GM12872 (cell line): ENCODE results near the gene MED13.

Experiments
- CTCF ChIP-seq: IDR thresholded peaks from 3 replicates; pipeline ENCODE4 v1.5.1; 2011; ENCODE audit warnings: low read depth, mild to moderate bottlenecking, low read length, moderate library complexity; ENCODE audit not compliant: insufficient read depth

Gene MED13

GRCh38 chr17:62105357-62105756, 40.3 kb upstream of the MED13 start:
- TF ChIP-seq CTCF = no peak

DNA sequence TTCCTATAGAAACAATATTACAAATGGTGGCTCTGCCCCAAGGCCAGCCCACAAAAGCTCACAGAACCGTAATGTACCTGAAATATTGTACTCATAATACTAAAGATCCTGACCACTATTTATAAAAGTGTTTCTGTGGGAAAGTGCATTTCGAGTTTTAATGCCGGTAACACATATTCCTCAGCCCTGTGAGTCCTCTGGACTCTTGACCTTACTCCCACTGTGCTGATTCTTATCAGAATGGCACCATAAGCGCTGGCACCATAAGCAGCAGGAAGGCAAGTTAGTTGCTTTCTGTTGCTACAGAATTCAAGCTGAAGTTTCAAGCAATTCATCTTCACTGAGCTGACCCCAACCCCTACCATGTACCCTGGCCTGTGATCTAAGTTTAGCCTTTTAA, 36.4 kb upstream of the MED13 start:
- no peak for TF ChIP-seq CTCF

DNA sequence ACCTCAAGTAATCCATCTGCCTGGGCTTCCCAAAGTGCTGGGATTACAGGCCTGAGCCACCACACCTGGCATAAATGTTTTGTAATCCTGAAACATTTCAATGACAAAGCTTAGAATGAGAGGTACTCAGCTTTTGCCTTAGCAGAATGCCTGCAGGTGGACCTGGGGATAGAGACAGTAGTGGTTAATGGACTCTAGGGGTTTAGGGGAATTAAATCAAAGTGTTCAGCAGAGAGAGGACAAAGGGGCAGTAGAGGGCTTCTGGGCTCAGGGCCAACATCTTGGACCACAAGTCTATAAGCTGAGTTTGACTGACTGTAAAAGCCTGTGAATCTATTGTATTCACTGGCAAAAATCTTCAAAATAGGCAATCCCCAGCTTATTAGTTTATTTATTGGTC, 36.0 kb upstream of the MED13 start:
- TF ChIP-seq CTCF = no peak

DNA sequence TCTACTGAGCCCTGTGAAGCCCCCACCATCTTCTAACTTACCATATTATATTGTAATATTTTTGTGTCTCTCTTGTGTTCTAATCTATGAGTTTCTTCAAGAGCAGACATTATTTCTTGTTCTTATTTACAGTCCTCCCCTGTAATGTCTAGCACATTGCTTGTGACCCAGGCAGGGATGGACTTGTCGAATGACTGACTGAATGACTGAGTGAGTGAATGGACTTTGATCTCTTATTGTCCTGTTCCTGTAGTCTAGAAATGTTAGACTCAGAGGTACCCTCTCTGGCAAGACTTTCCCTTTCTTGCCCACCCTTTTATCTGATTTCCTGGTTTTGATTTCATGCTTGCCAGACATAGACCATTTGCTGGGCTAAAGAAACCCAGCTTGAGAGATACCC, 35.0 kb upstream of the MED13 start:
- TF ChIP-seq CTCF = no peak

GRCh38 chr17:62099532-62099931, 34.5 kb upstream of the MED13 start:
- no peak for TF ChIP-seq CTCF

GRCh38 chr17:62098623-62099231, 33.6 kb upstream of the MED13 start:
- no peak for TF ChIP-seq CTCF

DNA sequence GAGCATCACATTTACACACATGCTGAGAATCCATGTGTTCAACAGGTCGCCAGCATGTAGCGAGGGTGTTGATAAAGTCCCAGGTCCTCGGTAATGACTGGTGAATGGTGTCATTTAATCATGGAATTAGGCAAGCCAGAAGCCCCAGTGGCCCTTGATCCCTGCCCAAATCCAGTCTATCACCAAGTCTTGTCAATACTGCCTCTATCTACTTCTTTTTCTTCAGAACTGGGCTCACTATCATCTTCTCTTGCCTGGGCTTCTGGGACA, 31.3 kb upstream of the MED13 start:
- no peak for TF ChIP-seq CTCF

DNA sequence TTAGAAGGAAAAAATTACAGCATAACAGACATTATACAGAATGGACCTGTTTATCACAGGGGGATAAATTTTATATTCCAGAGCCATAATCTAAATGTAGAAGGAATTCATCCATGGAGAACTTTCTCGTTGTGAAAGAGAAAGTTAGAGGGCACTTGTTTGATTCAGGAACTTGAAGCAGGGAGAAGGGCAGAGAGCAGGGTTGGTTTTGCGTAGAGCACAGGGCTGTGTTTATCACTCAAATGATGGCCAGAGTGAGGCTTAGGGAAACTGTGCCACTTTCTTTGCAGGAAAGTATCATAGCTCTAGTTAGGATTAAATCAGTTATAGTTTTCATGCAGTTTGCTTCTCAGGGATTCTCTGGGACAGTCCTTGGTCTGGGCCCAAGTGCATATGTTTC, 29.1 kb upstream of the MED13 start:
- TF ChIP-seq CTCF = no peak
